H1 (cell line): Measurements from ENCODE around the gene VPS41. TPM values are rescaled to one million over a fixed set of nuclear protein-coding genes. Genes with fewer than 3 reads are reported as not detected.

ENCODE experiments used
- CTCF ChIA-PET: fragments of 300-600 bp; sonication (Branson Sonifier 250); formaldehyde crosslinking; loops from one replicate; lab custom pipeline; 2021; ENCODE audit not compliant: partially characterized antibody; lab: Charles Lee
- POLR2A ChIA-PET: fragments of 300-600 bp; sonication (Branson Sonifier 250); formaldehyde crosslinking; loops from one replicate; lab custom pipeline; 2021; ENCODE audit warnings: inconsistent platforms; ENCODE audit not compliant: partially characterized antibody; lab: Charles Lee
- DNase-seq, 2 experiments: peaks; one replicate each; pipeline versions ENCODE4 v3.0.0 to v3.0.0-alpha.2; 2010 to 2022; ENCODE audit warnings: low spot score in 2 of 2, low read depth in 1 of 2, mixed read lengths in 1 of 2
- FAIRE-seq: peaks from 2 replicates; lab custom pipeline; 2011; peaks lifted over from hg19 to GRCh38; lab: Jason Lieb, UNC
- H2AFZ ChIP-seq: 2 replicates; pipeline ENCODE4 v1.8.1; 2012; ENCODE audit warnings: low read length, inconsistent platforms
- H2AK5ac ChIP-seq: 2 replicates; pipeline ENCODE4 v1.6.1; 2013; ENCODE audit warnings: low read depth, low read length
- H2BK120ac ChIP-seq: replicated peaks from 2 replicates; pipeline ENCODE3; 2013; ENCODE audit warnings: low read depth, low read length, inconsistent platforms
- H2BK12ac ChIP-seq: 2 replicates; pipeline ENCODE4 v1.6.1; 2013; ENCODE audit warnings: low read depth, low read length
- H2BK15ac ChIP-seq: 2 replicates; pipeline ENCODE4 v1.6.1; 2013; ENCODE audit warnings: low read length
- H2BK20ac ChIP-seq: 2 replicates; pipeline ENCODE4 v1.6.1; 2013; ENCODE audit warnings: low read length
- H2BK5ac ChIP-seq: 2 replicates; pipeline ENCODE4 v1.6.1; 2013; ENCODE audit warnings: low read depth, low read length
- H3K14ac ChIP-seq: 2 replicates; pipeline ENCODE4 v1.6.1; 2013; ENCODE audit warnings: inconsistent platforms; ENCODE audit not compliant: insufficient read length
- H3K18ac ChIP-seq: 2 replicates; pipeline ENCODE4 v1.6.1; 2013; ENCODE audit warnings: low read length; ENCODE audit errors: extremely low read depth
- H3K23ac ChIP-seq: 2 replicates; pipeline ENCODE4 v1.6.1; 2013; ENCODE audit warnings: inconsistent platforms; ENCODE audit not compliant: insufficient read length
- H3K23me2 ChIP-seq: 2 replicates; pipeline ENCODE4 v1.6.1; 2013; ENCODE audit warnings: low read depth, low read length
- H3K27ac ChIP-seq: 2 replicates; pipeline ENCODE4 v1.6.1; 2011; ENCODE audit warnings: low read depth, low read length, inconsistent platforms
- H3K27me3 ChIP-seq, 4 experiments: replicated peaks in 1 of 4; 1 replicate in 1 of 4; 2 replicates in 3 of 4; pipeline versions ENCODE4 v1.6.1 to v1.8.1; 2011 to 2013; ENCODE audit warnings: low read length in 3 of 4, mild to moderate bottlenecking in 3 of 4, inconsistent platforms in 2 of 4, mixed read lengths in 2 of 4, moderate library complexity in 1 of 4; ENCODE audit not compliant: control insufficient read depth in 3 of 4, insufficient read depth in 3 of 4; ENCODE audit errors: extremely low read depth in 1 of 4
- H3K36me3 ChIP-seq, 4 experiments: 2 replicates each; pipeline versions ENCODE4 v1.6.1 to v1.8.1; 2011 to 2013; ENCODE audit warnings: mild to moderate bottlenecking in 4 of 4, low read length in 3 of 4, moderate library complexity in 2 of 4, control low read depth in 1 of 4, inconsistent platforms in 1 of 4; ENCODE audit not compliant: insufficient read depth in 4 of 4, control insufficient read depth in 2 of 4
- H3K4ac ChIP-seq: replicated peaks from 2 replicates; pipeline ENCODE3; 2013; ENCODE audit warnings: low read length, low read depth, mixed read lengths, inconsistent platforms; ENCODE audit not compliant: insufficient read length
- H3K4me1 ChIP-seq, 4 experiments: replicated peaks in 1 of 4; 1 replicate in 1 of 4; 2 replicates in 3 of 4; pipeline versions ENCODE4 v1.6.1 to v1.8.1; 2011 to 2013; ENCODE audit warnings: low read length in 3 of 4, inconsistent platforms in 2 of 4, mixed read lengths in 1 of 4; ENCODE audit not compliant: insufficient read depth in 4 of 4, control insufficient read depth in 3 of 4
- H3K4me2 ChIP-seq, 2 experiments: 2 replicates each; pipeline versions ENCODE4 v1.6.1 to v1.8.1; 2011 to 2013; ENCODE audit warnings: low read depth in 2 of 2, low read length in 2 of 2, control low read depth in 1 of 2, inconsistent platforms in 1 of 2, mild to moderate bottlenecking in 1 of 2; ENCODE audit not compliant: insufficient read depth in 1 of 2
- H3K4me3 ChIP-seq, 4 experiments: fragments of 200-600, 300-600 bp in 1 of 4; sonication (generic), shearing (Covaris generic), sonication (Bioruptor Twin) in 1 of 4; 2 replicates each; pipeline versions ENCODE4 v1.5.1 to v1.8.1; 2011 to 2016; ENCODE audit warnings: low read length in 4 of 4, low read depth in 3 of 4, control low read depth in 2 of 4, inconsistent platforms in 2 of 4, mild to moderate bottlenecking in 2 of 4, mixed read lengths in 1 of 4, moderate library complexity in 1 of 4; ENCODE audit not compliant: insufficient read depth in 2 of 4; ENCODE audit errors: extremely low read depth in 1 of 4
- H3K56ac ChIP-seq: replicated peaks from 2 replicates; pipeline ENCODE3; 2013; ENCODE audit warnings: low read depth, mild to moderate bottlenecking, mixed read lengths, low read length, inconsistent platforms; ENCODE audit not compliant: insufficient read length
- H3K79me1 ChIP-seq: 2 replicates; pipeline ENCODE4 v1.6.1; 2013; ENCODE audit warnings: low read depth, low read length, control low read depth
- H3K79me2 ChIP-seq, 2 experiments: 2 replicates each; pipeline versions ENCODE4 v1.6.1 to v1.8.1; 2012 to 2013; ENCODE audit warnings: low read length in 2 of 2, mild to moderate bottlenecking in 2 of 2, inconsistent platforms in 1 of 2; ENCODE audit not compliant: insufficient read depth in 2 of 2, control insufficient read depth in 1 of 2
- H3K9ac ChIP-seq, 4 experiments: replicated peaks in 1 of 4; 1 replicate in 1 of 4; 2 replicates in 3 of 4; pipeline versions ENCODE4 v1.6.1 to v1.8.1; 2011 to 2013; ENCODE audit warnings: low read depth in 3 of 4, low read length in 3 of 4, control low read depth in 2 of 4, mild to moderate bottlenecking in 2 of 4, moderate library complexity in 2 of 4, inconsistent platforms in 1 of 4; ENCODE audit errors: extremely low read depth in 1 of 4
- H3K9me3 ChIP-seq, 2 experiments: 2 replicates each; pipeline versions ENCODE4 v1.6.1 to v1.8.1; 2012 to 2013; ENCODE audit warnings: mild to moderate bottlenecking in 2 of 2, moderate library complexity in 2 of 2, control low read depth in 1 of 2, inconsistent platforms in 1 of 2, low read depth in 1 of 2, low read length in 1 of 2, mixed read lengths in 1 of 2; ENCODE audit not compliant: insufficient read depth in 2 of 2
- H4K20me1 ChIP-seq, 2 experiments: replicated peaks in 1 of 2; 2 replicates each; pipeline versions ENCODE3 to v1.8.1; 2011 to 2013; ENCODE audit warnings: inconsistent platforms in 2 of 2, low read length in 2 of 2, mild to moderate bottlenecking in 1 of 2; ENCODE audit not compliant: insufficient read depth in 2 of 2, control insufficient read depth in 1 of 2
- H4K5ac ChIP-seq: 2 replicates; pipeline ENCODE4 v1.6.1; 2013; ENCODE audit warnings: low read length, low read depth, mixed read lengths, inconsistent platforms; ENCODE audit not compliant: insufficient read length
- H4K8ac ChIP-seq: 2 replicates; pipeline ENCODE4 v1.8.0; 2013; ENCODE audit warnings: mild to moderate bottlenecking, moderate library complexity, low read length, inconsistent platforms; ENCODE audit not compliant: insufficient read depth; ENCODE audit errors: extremely low read depth
- H4K91ac ChIP-seq: replicated peaks from 2 replicates; pipeline ENCODE3; 2013; ENCODE audit warnings: low read length, mixed read lengths, inconsistent platforms; ENCODE audit not compliant: insufficient read length
- ASH2L ChIP-seq: fragments of 200-600, 300-600 bp; sonication (generic); IDR thresholded peaks from one replicate; pipeline ENCODE4 v1.7.1; 2017; ENCODE audit warnings: low read length
- CBX5 ChIP-seq: fragments of 300-800, 300-1000 bp; sonication (generic); IDR thresholded peaks from 2 replicates; pipeline ENCODE4 v1.7.1; 2016; ENCODE audit warnings: antibody characterized with exemption, low read length, low read depth
- CTCF ChIP-seq, 3 experiments: IDR thresholded peaks; 1 replicate in 2 of 3; 2 replicates in 1 of 3; pipeline versions ENCODE4 v1.5.1 to v1.6.1; 2011; ENCODE audit warnings: low read length in 3 of 3, mild to moderate bottlenecking in 3 of 3, inconsistent platforms in 2 of 3, low read depth in 1 of 3, moderate library complexity in 1 of 3; ENCODE audit not compliant: insufficient read depth in 1 of 3; ENCODE audit errors: control extremely low read depth in 1 of 3
- EZH2 ChIP-seq: fragments of 200-600 bp; sonication (generic); IDR thresholded peaks from 2 replicates; pipeline ENCODE4 v1.7.1; 2012; ENCODE audit warnings: low read depth, mild to moderate bottlenecking, moderate library complexity, low read length, inconsistent platforms; ENCODE audit not compliant: severe bottlenecking
- HDAC6 ChIP-seq: IDR thresholded peaks from one replicate; pipeline ENCODE4 v1.7.1; 2012; ENCODE audit warnings: low read depth, mild to moderate bottlenecking, inconsistent platforms, low read length, moderate library complexity
- POU5F1 ChIP-seq: IDR thresholded peaks from 2 replicates; pipeline ENCODE4 v1.6.1; 2011; ENCODE audit warnings: low read depth, mild to moderate bottlenecking, low read length, moderate library complexity
- RXRA ChIP-seq: IDR thresholded peaks from 2 replicates; pipeline ENCODE4 v1.6.1; 2011; ENCODE audit warnings: low read depth, mild to moderate bottlenecking, low read length, moderate library complexity; ENCODE audit not compliant: insufficient read depth
- SIRT6 ChIP-seq: IDR thresholded peaks from one replicate; pipeline ENCODE4 v1.7.1; 2012; ENCODE audit warnings: low read length, inconsistent platforms
- TCF12 ChIP-seq: IDR thresholded peaks from 2 replicates; pipeline ENCODE4 v1.6.1; 2011; ENCODE audit warnings: low read depth, mild to moderate bottlenecking, low read length
- USF2 ChIP-seq: IDR thresholded peaks from 2 replicates; pipeline ENCODE4 v1.6.1; 2011; ENCODE audit warnings: low read length, improper control_type of control experiment
- WGBS, 2 experiments: shearing (Covaris generic) in 1 of 2; methylation state at CpG; one replicate each; pipeline versions ENCODE4 v1.1.6 to v1.1.7; 2013 to 2015; ENCODE audit warnings: low lambda C conversion rate in 2 of 2, mixed read lengths in 2 of 2, inconsistent platforms in 1 of 2, low coverage in 1 of 2, missing lambda C conversion rate in 1 of 2; ENCODE audit not compliant: insufficient replicate concordance in 2 of 2, insufficient coverage in 1 of 2, insufficient read length in 1 of 2; ENCODE audit errors: extremely low coverage in 1 of 2, missing lambda C conversion rate in 1 of 2; 5-methylcytosine and 5-hydroxymethylcytosine counted together
- polyA plus RNA-seq, 7 experiments: library from polyadenylated mRNA; depleted of rRNA in 3 of 7; stranded (reverse) in 5 of 7; unstranded in 2 of 7; fragments of >200 nt in 5 of 7; fragments of 200-250 nt in 2 of 7; gene quantifications; 1 replicate in 5 of 7; 2 replicates in 1 of 7; 4 replicates in 1 of 7; pipeline versions ENCODE4 v1.2.1 to v1.2.3, GENCODE V29; 2011 to 2013; ENCODE audit warnings: missing spikeins in 2 of 7, mixed read lengths in 2 of 7
- total RNA-seq: library from RNA; stranded (reverse); fragmentation: NEBNext Ultra II Directional; extraction: Animal tissue kit (Norgen Biotek cat#: 25700); gene quantifications from 2 replicates; pipeline ENCODE4 v1.2.1, GENCODE V29; 2021

The VPS41 gene
- total and polyA plus RNA-seq, 2 of the 8 experiments (the other 6 are each of a cell fraction or from before 2014, with no cell fraction given): 10.7 to 63.3 TPM

GRCh38 chr7:38829488-38830165 lies 79.4 kb downstream of the VPS41 start:
- H4K5ac ChIP-seq: no peak overlapping the region
- H2BK120ac ChIP-seq: no peak overlapping the region
- H3K4ac ChIP-seq: no peak overlapping the region
- no peak overlapping the region for H3K4me2 ChIP-seq
- no peak overlapping the region for H2AFZ ChIP-seq
- no peak overlapping the region for H4K8ac ChIP-seq
- H3K9ac ChIP-seq: no peak overlapping the region
- no peaks in the 10 kb centered on the region; a peak in 1 of 8 replicates for H3K36me3 ChIP-seq
- WGBS, 2 experiments: 92% methylated on average over 5 of the region's 5 CpGs; no CpG with 5 or more reads in 1 of the 2 experiments
- H3K9me3 ChIP-seq: no peaks in the 10 kb centered on the region
- FAIRE-seq: no peak
- no peak overlapping the region for H2BK20ac ChIP-seq
- no peaks in the 10 kb centered on the region for H3K79me1 ChIP-seq
- peaks cover 0 to 2% (median under 1%) of the 10 kb centered on the region in 4 experiments; a peak in 2 of 7 replicates for H3K4me1 ChIP-seq
- no peak overlapping the region for H2BK15ac ChIP-seq
- H3K23me2 ChIP-seq: no peaks in the 10 kb centered on the region
- H4K20me1 ChIP-seq: no peaks in the 10 kb centered on the region
- H2BK5ac ChIP-seq: no peak overlapping the region
- H2AK5ac ChIP-seq: no peak overlapping the region
- no peak overlapping the region for H3K27ac ChIP-seq
- H3K14ac ChIP-seq: no peak overlapping the region
- H3K56ac ChIP-seq: no peak overlapping the region
- POLR2A ChIA-PET: no interaction called here
- H2BK12ac ChIP-seq: no peak overlapping the region
- H3K18ac ChIP-seq: no peak overlapping the region
- H4K91ac ChIP-seq: no peak overlapping the region
- CTCF ChIA-PET: interaction anchor here (0.8 to 1.4 kb wide), 5 partner anchors 8 to 51 kb away, joined by 3 to 4 read pairs (median 3); no protein-coding TSS in a partner anchor
- no peaks in the 10 kb centered on the region for H3K79me2 ChIP-seq
- no peak for DNase-seq
- no peaks in the 10 kb centered on the region for H3K27me3 ChIP-seq
- no peak overlapping the region for H3K23ac ChIP-seq
- no peak overlapping the region for H3K4me3 ChIP-seq
- TF ChIP-seq SIRT6 (no peak), HDAC6 (no peak), USF2 (no peak), ASH2L (no peak), RXRA (no peak), CTCF (IDR thresholded peaks at IDR 0.05; ENCODE audit: control extremely low read depth in 1 of 3, insufficient read depth in 1 of 3, low read depth in 1 of 3, low read length in 3 of 3) (no peak), TCF12 (no peak), POU5F1 (no peak), EZH2 (no peak), CBX5 (no peak)
